HG03460 (cell line): Measurements from ENCODE around the gene TSKU.
"Not testable (repeated sequence)": the region's sequence is repeated elsewhere in the genome, so short reads cannot be mapped to it uniquely, and the experiment has no call there.

Experiments used
- ATAC-seq: cut with Tn5 transposase; IDR thresholded peaks from one replicate; pipeline ENCODE4 v1.9.1; 2021; ENCODE audit not compliant: unreplicated experiment

TSKU gene, protein sequence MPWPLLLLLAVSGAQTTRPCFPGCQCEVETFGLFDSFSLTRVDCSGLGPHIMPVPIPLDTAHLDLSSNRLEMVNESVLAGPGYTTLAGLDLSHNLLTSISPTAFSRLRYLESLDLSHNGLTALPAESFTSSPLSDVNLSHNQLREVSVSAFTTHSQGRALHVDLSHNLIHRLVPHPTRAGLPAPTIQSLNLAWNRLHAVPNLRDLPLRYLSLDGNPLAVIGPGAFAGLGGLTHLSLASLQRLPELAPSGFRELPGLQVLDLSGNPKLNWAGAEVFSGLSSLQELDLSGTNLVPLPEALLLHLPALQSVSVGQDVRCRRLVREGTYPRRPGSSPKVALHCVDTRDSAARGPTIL

GRCh38 chr11:76783294-76783895, at the start of gene TSKU:
TSS of gene TSKU (plus strand) at chr11:76783356. CDS start at chr11:76795617, 12,261 bp downstream.
- no peak for ATAC-seq

DNA sequence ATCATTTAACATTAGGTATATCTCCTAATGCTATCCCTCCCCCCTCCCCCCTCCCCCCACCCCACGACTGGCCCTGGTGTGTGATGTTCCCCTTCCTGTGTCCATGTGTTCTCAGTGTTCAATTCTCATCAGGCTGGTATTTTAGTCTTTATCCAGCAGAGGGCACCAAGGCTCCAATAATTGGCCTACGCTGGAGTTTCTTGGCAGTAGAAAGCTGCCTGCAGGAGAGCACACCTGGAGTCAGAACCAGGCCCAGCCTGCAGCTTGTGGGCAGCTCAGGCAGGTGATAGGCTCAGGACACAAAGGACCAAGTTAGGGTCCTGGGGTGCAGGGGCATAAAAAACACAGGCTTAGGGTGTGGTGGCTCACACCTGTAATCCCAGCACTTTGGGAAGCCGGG, 49.2 kb upstream of the TSKU start:
- not testable (repeated sequence) for ATAC-seq

DNA sequence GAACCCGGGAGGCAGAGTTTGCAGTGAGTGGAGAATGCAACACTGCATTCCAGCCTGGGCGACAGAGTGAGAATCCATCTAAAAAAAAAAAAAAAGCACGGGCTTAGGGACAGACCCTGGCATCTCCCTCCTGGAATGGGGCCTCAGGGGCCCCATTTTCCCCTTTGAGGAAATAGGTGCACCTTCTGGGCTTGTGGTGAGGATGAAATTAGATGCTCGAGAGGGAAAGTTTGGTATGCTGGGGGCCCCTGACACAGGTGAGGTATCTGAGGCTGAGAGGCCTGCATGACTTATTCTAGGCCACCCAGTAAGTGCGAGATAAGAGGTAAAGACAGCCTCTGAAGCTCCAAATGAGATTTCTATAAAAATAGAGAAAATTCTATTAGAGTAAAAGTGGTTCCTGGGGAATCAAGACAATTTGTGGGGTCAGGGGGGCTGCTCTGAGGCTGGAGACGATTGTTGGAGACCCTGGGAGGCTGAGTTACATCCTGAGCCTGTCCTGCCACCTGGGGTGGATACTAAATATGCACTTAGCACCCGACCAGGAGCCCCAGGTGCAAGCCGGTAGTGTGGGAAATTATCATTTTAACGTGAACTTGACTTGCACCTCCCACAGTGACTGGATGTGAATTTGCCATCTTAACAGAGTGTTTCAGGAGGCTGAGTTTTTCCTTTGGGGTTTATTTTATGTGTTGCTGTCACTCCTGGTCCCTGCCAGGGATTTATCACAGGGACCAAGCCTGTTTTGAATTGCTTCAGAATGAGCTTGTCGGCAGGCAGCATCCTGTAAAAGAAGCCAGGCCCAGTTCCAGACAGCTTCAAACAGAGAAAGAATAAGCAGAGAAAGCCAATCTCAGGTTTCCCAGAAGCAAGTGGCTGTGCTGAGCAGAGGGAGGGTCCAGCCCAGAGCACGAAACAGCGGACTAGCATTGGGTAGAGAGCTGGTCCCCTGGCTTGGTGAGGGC, 48.4 kb upstream of the TSKU start:
- no peak for ATAC-seq

GRCh38 chr11:76735841-76736240, 47.3 kb upstream of the TSKU start:
- no peak for ATAC-seq

DNA sequence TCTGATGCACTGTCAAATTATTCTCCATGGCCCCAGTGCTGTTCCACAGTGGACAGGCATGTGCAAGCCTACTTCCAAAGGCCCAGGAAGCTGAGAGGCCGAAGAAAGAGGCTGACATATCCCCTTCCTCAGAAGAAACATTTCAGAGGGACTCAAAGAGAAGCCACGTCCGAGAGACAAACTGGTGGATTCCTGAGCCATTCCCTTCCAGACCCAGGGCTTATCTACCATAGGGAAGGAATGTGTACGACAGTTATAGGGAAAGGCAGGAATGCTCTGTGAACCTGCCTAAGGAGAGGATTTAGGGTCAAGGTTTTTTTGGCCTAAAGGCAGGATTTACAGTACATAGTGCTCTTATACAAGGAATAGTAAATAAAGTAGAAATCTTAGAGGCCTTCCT, 46.9 kb upstream of the TSKU start:
- ATAC-seq: no peak

DNA sequence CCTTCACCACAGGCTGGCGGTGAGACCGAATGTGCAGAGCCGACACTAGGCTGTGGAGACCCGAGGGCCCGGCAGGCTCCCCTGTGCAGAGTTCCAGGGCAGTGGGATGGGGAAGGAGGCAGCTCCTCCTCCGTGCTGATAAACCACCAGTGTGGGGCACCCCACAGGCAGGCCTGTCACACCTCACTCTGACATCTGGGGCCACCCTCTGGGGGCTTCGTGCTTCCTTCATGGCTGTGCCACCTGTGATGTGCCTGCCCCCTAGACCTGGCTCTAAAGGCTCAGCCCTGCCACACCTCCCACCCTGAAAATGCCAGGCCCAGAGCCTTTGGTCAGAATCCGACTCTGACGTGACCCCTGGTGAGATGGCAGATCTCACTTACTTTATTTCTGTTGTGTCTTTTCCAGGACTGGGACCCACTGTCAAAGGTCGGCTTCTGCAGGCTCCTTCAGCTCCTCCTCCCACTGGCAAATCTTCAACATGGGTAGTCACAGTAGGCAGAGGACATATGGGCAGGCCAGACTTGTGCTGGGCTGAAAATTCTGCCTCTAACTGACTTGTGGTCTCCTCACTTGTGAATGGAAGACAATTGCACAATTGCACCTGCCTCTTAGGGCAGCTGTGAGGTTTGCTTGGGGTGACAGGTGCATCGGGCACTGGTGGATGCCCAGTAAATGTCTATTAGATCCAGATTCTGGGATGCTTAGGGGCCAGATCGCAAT, 46.2 kb upstream of the TSKU start:
- no peak for ATAC-seq

DNA sequence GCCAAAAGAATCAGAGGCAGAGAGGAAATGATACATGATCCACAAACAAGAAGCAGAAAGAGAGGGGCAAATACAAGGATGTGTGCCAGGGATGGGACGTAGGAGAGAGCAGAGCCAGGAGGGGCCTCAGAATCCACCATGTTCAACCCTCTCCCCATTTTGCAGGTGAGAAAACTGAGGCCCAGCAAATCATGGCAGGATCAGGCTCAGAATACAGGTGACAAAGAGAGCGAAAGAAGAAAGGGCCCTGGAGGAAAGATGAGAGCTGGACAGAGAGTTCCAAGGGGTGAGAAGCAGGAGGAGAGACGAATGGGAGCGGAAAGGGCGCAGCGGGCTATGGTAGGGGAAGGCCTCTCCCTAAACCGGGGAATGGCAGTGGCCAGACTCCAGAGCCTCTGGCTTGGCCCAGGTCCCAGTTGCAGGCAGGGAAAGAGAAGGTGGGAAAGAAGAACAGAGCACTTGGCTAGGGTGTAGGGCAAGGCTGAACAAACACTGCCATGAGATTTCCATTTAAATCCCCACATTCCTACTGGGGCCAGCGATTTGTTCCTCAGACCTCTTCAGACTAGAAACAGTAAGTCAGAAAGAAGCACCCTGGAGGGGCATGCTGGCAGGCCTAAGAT, 44.4 kb upstream of the TSKU start:
- ATAC-seq: no peak

DNA sequence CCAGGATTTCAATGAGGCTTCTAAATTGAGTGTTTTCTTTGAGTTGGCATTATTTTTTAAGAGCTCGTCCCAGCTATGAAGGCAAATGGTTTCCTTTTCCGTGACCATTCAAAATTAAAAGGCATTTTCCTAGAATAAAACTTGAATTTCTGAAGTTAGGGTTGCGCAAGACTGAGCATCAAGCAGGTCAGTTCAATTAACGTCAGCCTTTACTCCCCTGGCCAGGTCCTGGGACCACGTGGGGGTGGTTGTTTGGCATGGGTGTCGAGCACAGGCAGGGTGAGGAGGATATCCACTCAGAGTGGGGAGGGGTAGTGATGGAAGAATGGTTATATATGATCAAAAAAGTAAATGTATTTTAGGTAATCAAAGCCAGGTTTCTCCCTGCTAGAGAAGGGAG, 43.4 kb upstream of the TSKU start:
- no peak for ATAC-seq

DNA sequence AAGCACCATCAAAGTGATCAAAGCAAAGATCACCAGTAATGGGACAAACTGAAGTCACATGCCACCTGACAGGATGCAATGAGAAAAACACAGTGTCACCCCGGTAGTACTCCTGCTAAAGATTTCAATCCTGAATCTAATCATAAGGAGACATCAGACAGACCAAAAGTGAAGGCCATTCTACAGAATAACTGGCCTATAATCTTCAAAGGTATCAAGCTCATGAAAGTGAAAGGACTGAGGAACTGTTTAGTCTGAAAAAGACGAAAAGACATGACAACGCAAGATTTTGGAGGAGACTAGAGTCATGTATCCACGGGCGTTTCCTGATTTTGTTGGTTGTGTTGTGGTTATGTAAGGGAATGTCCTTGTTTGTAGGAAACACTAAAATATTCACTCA, 42.4 kb upstream of the TSKU start:
- ATAC-seq: no peak

DNA sequence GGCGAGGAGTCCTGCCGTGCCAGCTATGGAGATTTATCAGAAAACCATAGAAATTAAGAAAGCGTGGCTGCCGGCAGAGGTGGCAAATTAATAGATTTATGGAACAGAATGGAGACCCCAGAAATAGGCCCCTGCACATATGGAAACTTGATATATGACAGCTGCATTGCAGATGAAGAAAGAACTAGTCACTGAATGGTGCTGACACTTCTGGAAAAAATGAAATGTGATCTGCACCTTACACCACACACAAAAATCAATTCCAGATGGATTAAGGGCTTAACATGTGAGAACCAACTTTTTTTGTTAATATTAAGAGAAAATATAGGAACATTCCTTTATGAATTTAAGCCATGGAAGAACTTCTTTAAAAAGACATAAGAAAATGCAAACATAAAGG, 40.3 kb upstream of the TSKU start:
- ATAC-seq: no peak

DNA sequence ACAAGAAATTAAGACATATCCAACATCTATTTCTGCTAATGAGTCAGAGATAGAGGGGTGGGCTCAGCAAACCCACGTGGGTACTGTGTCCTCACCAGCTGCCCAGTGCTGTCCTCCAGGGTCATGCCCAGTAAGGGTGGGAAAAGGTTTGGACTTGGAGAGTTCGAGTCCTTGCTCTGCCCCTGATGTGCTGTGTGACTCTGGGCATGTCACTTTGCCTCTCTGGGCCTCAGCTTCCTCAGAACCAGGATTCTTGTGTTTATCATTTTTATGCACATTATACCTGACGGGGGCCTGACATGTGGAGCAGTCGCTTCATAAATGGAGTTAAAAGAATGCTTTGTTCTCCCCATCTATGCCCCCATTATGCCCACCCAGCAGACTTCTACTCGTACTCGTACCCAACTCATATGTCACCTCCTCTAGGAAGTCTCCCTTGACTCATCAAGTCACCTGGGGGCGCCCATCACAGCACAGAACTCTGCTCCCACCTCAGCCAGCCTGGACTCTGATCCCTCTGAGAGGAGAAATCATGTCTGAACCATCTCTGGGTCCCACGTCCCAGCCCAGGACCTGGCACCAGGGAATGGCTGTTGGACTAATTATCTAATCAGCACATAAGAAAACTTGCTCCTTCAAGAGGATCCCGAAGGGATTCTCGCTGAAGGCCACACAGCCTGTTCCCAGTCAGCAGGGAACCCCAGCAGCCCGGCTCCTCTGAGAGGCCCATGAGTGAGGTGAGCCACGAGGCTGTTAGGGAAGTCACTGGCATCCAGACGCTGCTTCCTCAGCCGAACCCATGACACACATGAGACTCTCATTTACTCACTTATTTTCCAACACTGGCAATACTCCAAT, 38.7 kb upstream of the TSKU start:
- no peak for ATAC-seq

- ATAC-seq: no peak
These were observed 38.1 kb upstream of the TSKU start for GRCh38 chr11:76745044-76745376.

GRCh38 chr11:76745561-76746207, 37.5 kb upstream of the TSKU start:
- no peak for ATAC-seq

GRCh38 chr11:76747153-76747914, 35.8 kb upstream of the TSKU start:
- ATAC-seq: no peak

GRCh38 chr11:76747915-76748860, 35.0 kb upstream of the TSKU start:
- no peak for ATAC-seq

GRCh38 chr11:76748948-76749347, 34.2 kb upstream of the TSKU start:
- no peak for ATAC-seq

DNA sequence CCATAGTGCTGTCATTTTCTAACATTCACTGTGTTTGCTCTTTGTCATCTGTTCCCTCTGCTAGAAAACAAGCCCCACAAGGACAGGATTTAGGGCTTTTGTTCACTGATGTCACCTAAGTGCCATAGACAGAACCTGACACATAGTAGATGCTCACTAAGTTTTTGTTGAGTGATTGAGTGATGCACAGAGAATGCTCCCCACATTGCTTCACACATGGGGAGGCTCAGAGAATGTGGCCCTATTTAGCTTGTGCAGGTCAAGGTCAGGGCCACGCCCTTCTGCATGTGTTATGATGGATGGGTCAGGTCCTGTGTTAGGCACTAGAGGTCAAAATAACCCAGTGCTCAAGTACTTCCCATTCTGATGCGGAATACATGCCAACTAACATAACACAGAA, 33.1 kb upstream of the TSKU start:
- ATAC-seq: no peak
